IPS-NIHi11 (cell line): ENCODE results near the gene WRAP53.
A peak's percentile ranks its signal among the peaks of the same experiment; 100 is the strongest.

Experiments
- DNase-seq: peaks from one replicate; pipeline ENCODE4 v3.0.0; 2012; ENCODE audit warnings: mixed read lengths, low spot score

The WRAP53 gene

GRCh38 chr17:7745748-7746470 is 57.6 kb downstream of the WRAP53 start:
- peak; percentile 29 for DNase-seq

GRCh38 chr17:7747635-7748071 is 59.4 kb downstream of the WRAP53 start:
- DNase-seq, result no peak

GRCh38 chr17:7748076-7748775 is 59.9 kb downstream of the WRAP53 start:
- no peak for DNase-seq

GRCh38 chr17:7750321-7750821 is 62.1 kb downstream of the WRAP53 start:
- DNase-seq, result no peak
